ENCODE data around the gene RNF31. TPM values are rescaled to one million over a fixed set of nuclear protein-coding genes. Genes with fewer than 3 reads are reported as not detected.

RNF31 gene
- total RNA-seq, 1 experiment from 2014 or later, result 77.6 TPM

GRCh38 chr14:24185026-24185425 is 37.7 kb downstream of the RNF31 start:
- TF ChIP-seq, protein P1, sequence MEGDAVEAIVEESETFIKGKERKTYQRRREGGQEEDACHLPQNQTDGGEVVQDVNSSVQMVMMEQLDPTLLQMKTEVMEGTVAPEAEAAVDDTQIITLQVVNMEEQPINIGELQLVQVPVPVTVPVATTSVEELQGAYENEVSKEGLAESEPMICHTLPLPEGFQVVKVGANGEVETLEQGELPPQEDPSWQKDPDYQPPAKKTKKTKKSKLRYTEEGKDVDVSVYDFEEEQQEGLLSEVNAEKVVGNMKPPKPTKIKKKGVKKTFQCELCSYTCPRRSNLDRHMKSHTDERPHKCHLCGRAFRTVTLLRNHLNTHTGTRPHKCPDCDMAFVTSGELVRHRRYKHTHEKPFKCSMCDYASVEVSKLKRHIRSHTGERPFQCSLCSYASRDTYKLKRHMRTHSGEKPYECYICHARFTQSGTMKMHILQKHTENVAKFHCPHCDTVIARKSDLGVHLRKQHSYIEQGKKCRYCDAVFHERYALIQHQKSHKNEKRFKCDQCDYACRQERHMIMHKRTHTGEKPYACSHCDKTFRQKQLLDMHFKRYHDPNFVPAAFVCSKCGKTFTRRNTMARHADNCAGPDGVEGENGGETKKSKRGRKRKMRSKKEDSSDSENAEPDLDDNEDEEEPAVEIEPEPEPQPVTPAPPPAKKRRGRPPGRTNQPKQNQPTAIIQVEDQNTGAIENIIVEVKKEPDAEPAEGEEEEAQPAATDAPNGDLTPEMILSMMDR (IDR thresholded peaks at IDR 0.05; ENCODE audit: insufficient read depth in 1 of 2, low read depth in 1 of 2, low read length in 1 of 2, severe bottlenecking in 1 of 2, unreplicated experiment in 1 of 2), result no peak
- no peak overlapping the region for H3K4me3 ChIP-seq (ENCODE audit: low read depth, low read length)
- intact Hi-C loops (cut with micrococcal nuclease; ENCODE audit: unreplicated experiment), result no loop called here
- ChIA-PET CTCF (no interaction called here), POLR2A (no interaction called here)
- no TSS peak for BruUV-seq (replicated peaks)
- no peaks in the 10 kb centered on the region for H3K27me3 Mint-ChIP-seq (ENCODE audit: insufficient read depth, unreplicated experiment)
- H3K36me3 Mint-ChIP-seq (ENCODE audit: insufficient read depth, unreplicated experiment), result peaks cover 62% of the 10 kb centered on the region
- DNase-seq, result no peak
- H3K27ac Mint-ChIP-seq (ENCODE audit: unreplicated experiment), result peak overlapping the region; percentile 59
- no peaks in the 10 kb centered on the region for H3K9me3 ChIP-seq
- no peaks in the 10 kb centered on the region for H3K27me3 ChIP-seq (replicated peaks; ENCODE audit: control insufficient read depth, insufficient read depth, low read length)
- H3K9me3 Mint-ChIP-seq (ENCODE audit: unreplicated experiment), result no peaks in the 10 kb centered on the region
- H3K4me3 Mint-ChIP-seq (ENCODE audit: unreplicated experiment), result no peak overlapping the region
- H3K36me3 ChIP-seq (ENCODE audit: control insufficient read depth, insufficient read depth, low read length), result peaks cover 3% of the 10 kb centered on the region
- H3K4me1 Mint-ChIP-seq (ENCODE audit: low read depth, unreplicated experiment), result peaks cover 14% of the 10 kb centered on the region
- H3K4me1 ChIP-seq, result no peaks in the 10 kb centered on the region

DNA sequence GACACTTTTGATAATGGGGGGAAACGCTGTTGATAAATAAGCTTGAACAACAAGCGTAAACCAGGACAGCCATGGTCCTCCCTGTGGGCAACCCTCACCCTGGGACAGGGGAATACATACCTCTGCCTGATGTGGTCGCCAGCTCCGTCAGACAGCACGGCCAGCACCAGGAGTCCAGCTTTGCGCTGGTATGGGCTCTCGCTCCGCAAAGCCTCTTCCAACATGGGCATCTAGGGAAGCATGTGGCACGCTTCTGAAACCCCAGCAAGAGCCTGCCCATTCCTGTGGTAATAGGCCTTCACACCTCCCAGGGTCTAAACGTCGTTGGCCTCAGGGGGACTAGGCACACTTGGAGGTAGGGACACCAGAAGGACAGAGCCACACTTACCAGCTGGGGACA is 38.4 kb downstream of the RNF31 start:
- TF ChIP-seq, protein P1 (IDR thresholded peaks at IDR 0.05; ENCODE audit: insufficient read depth in 1 of 2, low read depth in 1 of 2, low read length in 1 of 2, severe bottlenecking in 1 of 2, unreplicated experiment in 1 of 2), result no peak
- peaks cover 3% of the 10 kb centered on the region for H3K36me3 ChIP-seq (ENCODE audit: control insufficient read depth, insufficient read depth, low read length)
- no peaks in the 10 kb centered on the region for H3K27me3 ChIP-seq (replicated peaks; ENCODE audit: control insufficient read depth, insufficient read depth, low read length)
- H3K27ac Mint-ChIP-seq (ENCODE audit: unreplicated experiment), result no peak overlapping the region
- H3K9me3 Mint-ChIP-seq (ENCODE audit: unreplicated experiment), result no peaks in the 10 kb centered on the region
- no peak for DNase-seq
- H3K36me3 Mint-ChIP-seq (ENCODE audit: insufficient read depth, unreplicated experiment), result peaks cover 61% of the 10 kb centered on the region
- H3K4me3 Mint-ChIP-seq (ENCODE audit: unreplicated experiment), result no peak overlapping the region
- no peaks in the 10 kb centered on the region for H3K27me3 Mint-ChIP-seq (ENCODE audit: insufficient read depth, unreplicated experiment)
- ChIA-PET CTCF (no interaction called here), POLR2A (no interaction called here)
- BruUV-seq (replicated peaks), result no TSS peak
- H3K4me1 Mint-ChIP-seq (ENCODE audit: low read depth, unreplicated experiment), result peaks cover 14% of the 10 kb centered on the region
- intact Hi-C loops (cut with micrococcal nuclease; ENCODE audit: unreplicated experiment), result no loop called here
- no peak overlapping the region for H3K4me3 ChIP-seq (ENCODE audit: low read depth, low read length)
- H3K9me3 ChIP-seq, result no peaks in the 10 kb centered on the region
- H3K4me1 ChIP-seq, result no peaks in the 10 kb centered on the region

GRCh38 chr14:24186831-24187538 is 39.7 kb downstream of the RNF31 start:
- H3K4me1 Mint-ChIP-seq (ENCODE audit: low read depth, unreplicated experiment), result peaks cover 14% of the 10 kb centered on the region
- no TSS peak for BruUV-seq (replicated peaks)
- Histone ChIP-seq H3K9me3 (no peaks in the 10 kb centered on the region), H3K36me3 (ENCODE audit: control insufficient read depth, insufficient read depth, low read length) (peaks cover 3% of the 10 kb centered on the region), H3K4me3 (ENCODE audit: low read depth, low read length) (no peak overlapping the region), H3K4me1 (no peaks in the 10 kb centered on the region), H3K27me3 (replicated peaks; ENCODE audit: control insufficient read depth, insufficient read depth, low read length) (no peaks in the 10 kb centered on the region)
- POLR2A ChIA-PET, result no interaction called here
- CTCF ChIA-PET, result interaction anchor here (0.6 kb wide), 1 partner anchor 26 kb away, joined by 3 read pairs; the partner anchor contains the start of gene IRF9
- peak overlapping the region; percentile 92 for H3K4me3 Mint-ChIP-seq (ENCODE audit: unreplicated experiment)
- no peaks in the 10 kb centered on the region for H3K27me3 Mint-ChIP-seq (ENCODE audit: insufficient read depth, unreplicated experiment)
- intact Hi-C loops (cut with micrococcal nuclease; ENCODE audit: unreplicated experiment), result no loop called here
- H3K9me3 Mint-ChIP-seq (ENCODE audit: unreplicated experiment), result no peaks in the 10 kb centered on the region
- H3K27ac Mint-ChIP-seq (ENCODE audit: unreplicated experiment), result no peak overlapping the region
- TF ChIP-seq, protein P1 (IDR thresholded peaks at IDR 0.05; ENCODE audit: insufficient read depth in 1 of 2, low read depth in 1 of 2, low read length in 1 of 2, severe bottlenecking in 1 of 2, unreplicated experiment in 1 of 2), result no peak
- H3K36me3 Mint-ChIP-seq (ENCODE audit: insufficient read depth, unreplicated experiment), result peaks cover 68% of the 10 kb centered on the region
- DNase-seq, result no peak

All from Caco-2 (cell line).